Cortex of kidney (tissue), 1 donor: ENCODE results near the gene PKMYT1.

ENCODE experiments used
- DNase-seq: peaks from one replicate; lab custom pipeline; 2025; lab: John Stamatoyannopoulos, UW

PKMYT1 gene

DNA sequence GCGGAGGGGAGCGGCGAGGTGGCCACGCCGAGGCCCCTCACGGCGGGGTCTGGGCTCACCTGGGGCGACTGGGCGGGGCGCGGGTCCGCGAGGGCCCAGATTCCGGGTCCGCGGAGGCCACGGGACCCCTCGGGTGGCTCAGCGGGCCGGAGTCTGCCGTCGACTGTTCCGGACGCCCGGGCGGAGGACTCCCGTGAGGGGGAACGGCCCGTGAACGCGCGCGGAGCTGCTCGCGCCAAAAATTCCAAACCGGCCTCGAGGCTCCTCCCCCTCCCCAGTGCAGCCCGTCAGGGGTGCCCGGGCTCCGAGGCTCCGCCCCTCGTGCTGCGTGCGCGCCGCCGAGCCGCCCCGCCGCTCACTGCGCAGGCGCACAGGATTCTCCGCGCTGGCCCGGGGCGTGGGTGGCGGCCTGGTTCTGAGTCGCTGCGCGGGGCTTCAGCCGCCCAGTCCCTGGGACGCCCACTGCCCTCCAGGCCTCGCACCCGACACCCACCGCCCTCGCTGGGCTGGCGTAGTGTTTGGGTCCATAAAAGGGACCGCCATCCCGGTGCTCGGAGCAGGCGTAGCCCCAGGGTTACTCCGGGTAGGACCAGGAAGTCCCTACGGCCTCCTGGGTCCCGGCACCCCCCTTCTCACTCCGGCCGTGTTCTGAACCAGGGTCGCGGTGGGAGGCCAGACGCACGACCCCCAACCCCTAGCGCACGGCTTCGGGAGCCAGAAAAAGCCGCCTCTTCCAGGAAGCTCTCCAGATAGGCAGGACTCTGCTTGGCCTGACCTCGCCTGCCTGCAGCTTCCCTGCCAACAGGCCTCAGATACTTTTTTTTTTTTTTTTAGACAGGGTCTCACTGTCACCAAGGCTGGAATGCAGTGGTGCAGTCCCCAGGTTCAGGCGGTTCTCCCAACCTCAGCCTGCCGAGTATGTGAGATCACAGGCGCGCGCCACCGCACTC is at the start of gene PKMYT1:
PKMYT1 (minus strand) TSS at position 220 of the 950 bp plus-strand sequence. CDS start 789 bp downstream, outside the sequence.
- no peak for DNase-seq

DNA sequence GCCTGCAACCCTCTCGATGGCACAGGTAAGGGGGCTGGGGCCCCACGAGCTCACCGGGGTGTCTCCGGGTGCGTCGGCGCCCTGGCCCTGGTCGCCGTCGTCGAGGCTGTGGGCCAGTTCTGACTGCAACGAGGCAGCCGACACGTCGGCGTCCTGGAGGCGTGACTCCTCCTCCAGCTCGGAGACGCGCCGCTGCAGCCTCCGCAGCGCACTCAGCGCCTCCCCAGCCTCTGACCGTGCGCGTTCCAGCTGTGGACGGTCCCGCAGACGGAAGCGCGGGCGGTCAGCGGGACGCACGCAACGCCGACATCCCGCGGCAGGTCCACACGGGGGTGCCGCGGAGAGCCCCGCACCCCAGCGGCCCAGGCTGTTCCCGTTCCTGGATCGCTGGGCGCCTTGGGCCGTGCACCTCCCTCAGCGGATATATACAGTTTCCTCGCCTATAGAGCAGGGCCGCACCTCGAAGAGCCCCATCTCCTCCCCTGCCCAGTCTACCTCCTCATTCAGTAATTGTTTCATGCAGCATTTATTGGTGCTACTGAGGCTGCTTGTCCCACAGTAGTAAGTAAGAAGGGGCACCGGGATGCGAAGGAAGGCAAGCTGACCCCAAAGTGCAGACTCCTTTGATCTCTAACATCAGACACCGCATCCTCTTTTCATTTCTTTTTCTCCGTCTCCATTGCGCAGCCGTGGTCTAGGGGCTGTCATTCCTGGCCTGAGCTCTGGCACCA is 49.4 kb upstream of the PKMYT1 start:
- no peak for DNase-seq

DNA sequence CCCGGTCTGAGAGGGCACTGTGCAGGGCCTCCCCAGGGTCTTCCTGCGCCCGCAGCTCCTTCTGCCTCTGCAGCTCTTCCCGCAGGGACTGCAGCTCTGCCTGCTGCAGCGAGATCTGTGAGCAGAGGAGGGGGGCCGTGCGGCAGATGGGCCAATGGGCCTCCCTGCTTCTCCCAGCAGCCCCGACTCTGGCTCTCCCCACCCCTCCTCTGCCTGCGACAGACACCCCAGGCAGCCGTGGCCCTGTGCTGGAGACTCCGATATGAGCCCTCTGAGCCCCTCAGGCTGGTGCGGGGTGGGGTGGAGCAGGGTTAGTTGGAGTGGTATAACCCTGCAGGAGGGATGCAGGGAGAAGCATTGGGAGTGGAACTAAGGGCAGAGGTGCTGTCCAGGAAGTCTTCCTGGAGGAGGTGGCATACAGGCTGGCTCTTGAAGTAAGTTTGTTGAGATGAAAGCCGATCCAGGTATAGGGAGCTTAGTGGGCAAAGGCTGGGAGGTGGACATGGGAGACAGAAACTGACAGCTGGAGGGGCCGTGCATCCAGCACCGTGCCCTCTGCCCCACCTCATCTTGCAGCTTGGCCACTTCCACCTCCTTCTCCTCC is 48.6 kb upstream of the PKMYT1 start:
- no peak for DNase-seq

DNA sequence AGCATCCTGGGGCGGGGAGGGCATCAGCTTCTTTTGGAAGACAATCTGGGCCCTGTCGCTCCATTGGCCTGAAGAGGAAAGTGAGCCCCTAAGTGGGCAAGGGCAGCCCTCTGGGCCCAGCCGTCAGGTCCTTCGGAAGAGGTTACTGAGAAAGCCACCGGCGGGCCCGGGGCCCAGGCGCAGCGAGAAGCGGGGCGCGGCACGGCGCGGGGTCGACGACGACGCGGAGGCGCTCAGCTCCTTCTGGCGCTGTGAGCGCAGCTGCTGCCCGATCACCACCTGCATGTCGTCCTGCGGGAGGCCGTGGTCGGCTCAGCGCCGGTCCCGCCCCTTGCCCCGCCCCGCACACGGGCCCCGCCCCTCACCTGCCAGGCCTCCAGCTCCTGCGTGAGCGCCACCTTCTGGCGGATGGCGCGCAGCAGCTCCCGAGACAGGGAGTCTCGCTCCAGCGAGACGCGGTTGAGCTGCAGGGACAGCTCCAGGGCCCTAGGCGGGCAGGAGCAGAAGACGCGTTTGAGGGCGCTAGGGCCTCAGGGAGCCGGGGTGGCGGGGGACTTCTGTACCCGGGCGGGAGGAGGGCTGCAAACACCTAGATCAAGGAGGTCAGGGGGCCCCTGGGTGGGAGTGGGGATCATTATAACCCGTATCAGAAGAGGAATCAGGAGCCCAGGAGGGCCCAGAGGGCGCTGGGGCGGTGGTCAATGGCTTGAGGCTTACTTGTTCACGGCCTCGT is 47.9 kb upstream of the PKMYT1 start:
- DNase-seq = no peak

DNA sequence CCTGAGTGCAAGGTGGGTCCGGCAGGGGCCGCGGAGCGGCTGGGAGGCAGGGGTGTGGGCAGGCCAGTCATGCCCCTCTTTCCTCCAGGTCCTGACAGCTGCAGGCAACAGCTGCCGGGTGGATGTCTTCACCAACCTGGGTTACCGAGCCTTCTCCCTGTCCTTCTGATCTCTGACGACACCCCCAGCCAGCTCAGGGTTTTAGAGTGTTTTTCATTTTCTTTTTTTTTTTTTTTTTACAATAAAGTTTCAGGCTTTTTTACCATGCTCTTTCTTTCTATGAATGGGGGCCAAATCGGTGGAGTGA is 47.2 kb upstream of the PKMYT1 start:
- no peak for DNase-seq

DNA sequence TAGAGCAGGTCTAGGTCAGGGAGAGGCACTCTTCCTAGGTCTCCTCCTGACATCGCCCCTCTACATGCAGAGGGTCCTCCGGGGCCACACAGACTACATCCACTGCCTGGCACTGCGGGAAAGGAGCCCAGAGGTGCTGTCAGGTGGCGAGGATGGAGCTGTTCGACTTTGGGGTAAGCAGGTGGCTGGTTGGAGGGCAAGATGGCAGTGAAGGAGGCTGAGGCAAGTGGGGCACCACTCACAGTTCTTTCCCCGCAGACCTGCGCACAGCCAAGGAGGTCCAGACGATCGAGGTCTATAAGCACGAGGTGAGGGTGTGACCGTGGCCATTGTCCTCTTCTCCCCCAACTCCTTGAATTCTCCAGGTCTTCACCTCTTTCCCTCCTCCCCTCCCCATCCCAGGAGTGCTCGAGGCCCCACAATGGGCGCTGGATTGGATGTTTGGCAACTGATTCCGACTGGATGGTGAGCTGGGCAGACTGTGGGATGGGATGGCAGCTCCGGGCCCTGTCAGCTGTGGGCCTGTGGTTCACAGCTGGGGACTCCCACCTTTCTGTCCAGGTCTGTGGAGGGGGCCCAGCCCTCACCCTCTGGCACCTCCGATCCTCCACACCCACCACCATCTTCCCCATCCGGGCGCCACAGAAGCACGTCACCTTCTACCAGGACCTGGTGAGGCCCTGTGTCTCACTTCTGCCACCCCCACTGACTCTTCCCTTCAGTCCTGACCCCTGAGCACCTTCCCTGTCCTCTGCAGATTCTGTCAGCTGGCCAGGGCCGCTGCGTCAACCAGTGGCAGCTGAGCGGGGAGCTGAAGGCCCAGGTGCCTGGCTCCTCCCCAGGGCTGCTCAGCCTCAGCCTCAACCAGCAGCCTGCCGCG is 46.6 kb upstream of the PKMYT1 start:
- DNase-seq = no peak

DNA sequence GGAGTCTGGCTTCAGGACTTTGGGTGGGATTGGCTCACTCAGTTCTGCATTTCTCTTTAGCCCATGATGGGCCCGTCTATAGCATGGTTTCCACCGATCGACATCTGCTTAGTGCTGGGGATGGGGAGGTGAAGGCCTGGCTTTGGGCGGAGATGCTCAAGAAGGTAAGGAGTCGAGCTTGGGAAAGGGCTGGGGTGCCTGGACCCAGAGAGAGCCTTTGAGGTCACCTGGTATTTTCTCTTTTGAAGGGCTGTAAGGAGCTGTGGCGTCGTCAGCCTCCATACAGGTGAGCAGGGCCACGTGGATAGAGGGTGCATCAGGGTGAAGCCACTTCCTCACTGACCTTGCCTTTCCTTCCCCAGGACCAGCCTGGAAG is 45.7 kb upstream of the PKMYT1 start:
- no peak for DNase-seq

DNA sequence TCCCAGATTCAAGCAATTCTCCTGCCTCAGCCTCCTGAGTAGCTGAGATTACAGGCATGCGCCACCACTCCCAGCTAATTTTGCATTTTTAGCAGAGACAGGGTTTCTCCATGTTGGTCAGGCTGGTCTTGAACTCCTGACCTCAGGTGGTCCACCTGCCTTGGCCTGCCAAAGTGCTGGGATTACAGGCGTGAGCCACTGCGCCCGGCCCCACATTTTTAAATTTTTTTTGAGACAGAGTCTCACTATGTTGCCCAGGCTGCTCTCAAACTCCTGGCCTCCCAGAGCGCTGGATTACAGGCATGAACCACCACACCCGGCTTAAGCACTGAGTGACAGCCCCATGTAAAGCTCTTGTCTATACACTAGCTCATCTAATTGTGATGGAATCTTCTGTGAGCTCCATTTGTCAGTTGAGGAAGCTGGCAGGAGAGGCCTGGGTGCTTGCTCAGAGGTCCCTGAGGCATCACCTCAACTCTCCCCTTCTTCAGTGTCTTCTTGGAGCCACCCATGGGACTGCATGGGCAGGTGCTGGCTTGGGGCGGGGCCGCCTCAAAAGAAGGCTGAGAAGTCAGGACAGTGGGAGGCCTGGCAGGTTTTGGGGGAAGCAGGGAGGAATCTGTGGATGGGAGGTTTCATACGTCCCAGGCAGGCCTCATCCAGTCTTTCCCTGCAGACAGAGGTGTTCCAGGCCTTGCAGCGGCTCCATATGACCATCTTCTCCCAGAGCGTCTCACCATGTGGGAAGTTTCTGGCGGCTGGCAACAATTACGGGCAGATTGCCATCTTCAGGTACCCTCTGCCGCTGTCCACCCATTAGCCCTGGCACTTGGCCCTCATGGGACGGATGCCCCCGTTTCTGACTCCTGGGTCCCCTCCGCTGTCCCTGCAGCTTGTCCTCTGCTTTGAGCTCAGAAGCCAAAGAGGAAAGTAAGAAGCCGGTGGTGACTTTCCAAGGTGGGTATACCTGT is 45.1 kb upstream of the PKMYT1 start:
- DNase-seq = no peak

DNA sequence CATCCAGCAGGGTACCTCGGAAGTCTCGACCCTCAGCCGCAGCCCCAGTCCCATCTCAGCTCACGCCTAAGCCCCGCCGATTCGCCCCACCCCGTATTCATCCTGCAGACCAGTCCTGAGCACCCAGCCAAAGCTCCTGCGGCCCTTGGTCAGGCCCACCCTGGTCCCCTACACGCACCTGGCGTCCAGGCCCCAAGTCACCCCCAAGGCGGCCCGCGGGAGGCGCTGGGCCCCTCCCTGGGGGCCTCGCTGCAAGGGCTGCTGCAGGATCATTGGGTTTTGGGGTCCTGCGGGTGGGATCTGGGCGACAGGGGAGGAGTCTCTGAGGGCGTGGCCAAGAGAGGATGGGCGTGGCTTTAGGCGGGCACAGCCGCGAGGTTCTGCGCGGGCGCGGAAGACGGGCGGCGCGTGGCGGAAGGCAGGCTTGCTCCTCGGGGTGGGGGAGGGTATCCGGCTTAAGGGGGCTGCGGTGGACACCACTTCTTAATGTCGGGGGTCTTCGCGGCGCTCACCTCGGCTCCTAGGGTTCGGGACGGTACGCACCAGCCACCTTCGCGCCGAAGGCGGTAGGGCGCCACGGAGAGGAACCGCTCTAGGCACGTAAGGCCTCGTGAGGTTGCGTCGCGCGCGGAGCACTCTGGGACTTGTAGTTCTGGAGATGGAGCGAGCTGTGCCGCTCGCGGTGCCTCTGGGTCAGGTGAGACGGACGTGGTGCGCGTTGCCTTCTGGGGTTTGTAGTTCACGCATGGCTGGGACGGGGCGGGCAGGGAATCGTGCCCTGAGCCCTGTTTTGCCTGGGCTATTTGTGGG is 43.6 kb upstream of the PKMYT1 start, which contains the start of the genes HCFC1R1 and THOC6:
HCFC1R1 (minus strand) TSS at position 274 of the 810 bp plus-strand sequence; CDS start at position 273, 1 bp downstream.
THOC6 (plus strand) TSS at position 367 of the 810 bp plus-strand sequence; CDS start at position 659, 292 bp downstream.
- DNase-seq = peak; percentile 61

DNA sequence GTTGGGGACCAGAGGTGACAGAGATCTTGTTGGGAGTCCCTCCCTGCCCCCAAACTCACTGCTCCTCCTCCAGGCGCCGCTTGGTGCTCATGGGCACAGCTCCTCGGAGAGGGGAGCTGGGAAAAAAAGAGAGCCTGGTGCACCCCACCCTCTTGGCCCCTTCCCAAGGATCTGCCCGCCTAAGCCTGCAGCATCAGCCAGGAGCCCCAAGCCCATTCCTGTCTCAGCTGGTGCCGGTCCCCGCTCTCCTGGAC is 43.1 kb upstream of the PKMYT1 start:
- no peak for DNase-seq

DNA sequence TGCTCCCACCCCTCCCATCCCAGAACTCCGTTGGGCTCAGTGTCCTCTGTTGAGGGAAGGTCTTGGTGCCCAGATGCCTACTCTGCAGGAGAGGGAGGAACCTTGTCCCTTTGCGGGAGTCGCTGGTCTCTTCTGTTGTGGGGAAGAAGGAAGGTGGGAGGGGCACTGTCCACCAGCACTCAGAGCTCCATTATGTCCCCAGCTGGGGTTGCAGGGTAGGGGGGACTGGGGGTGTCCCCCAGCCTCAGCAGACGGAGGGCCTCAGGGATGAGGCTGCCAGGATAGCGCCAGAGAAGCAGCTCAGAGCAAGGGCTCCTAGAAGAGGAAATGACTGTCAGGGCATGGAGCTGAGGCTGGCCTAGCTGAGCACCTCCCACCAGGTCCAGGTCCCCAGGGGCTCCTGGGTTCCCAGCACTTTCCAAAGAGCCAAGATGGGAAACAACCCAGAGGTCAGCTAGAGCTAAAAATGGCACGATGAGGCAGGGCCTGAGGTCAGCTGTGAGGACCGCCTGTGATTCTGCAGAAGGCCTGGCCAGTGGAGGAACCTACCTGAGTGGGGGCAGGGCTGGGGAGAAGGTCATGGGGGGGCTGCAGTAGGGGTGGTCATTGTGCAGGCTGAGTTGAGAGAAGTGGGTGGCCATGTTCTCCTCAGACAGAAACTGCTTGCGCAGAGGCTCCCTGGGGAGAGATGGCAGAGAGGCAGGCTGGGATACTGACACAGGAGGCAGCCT is 42.6 kb upstream of the PKMYT1 start:
- no peak for DNase-seq

DNA sequence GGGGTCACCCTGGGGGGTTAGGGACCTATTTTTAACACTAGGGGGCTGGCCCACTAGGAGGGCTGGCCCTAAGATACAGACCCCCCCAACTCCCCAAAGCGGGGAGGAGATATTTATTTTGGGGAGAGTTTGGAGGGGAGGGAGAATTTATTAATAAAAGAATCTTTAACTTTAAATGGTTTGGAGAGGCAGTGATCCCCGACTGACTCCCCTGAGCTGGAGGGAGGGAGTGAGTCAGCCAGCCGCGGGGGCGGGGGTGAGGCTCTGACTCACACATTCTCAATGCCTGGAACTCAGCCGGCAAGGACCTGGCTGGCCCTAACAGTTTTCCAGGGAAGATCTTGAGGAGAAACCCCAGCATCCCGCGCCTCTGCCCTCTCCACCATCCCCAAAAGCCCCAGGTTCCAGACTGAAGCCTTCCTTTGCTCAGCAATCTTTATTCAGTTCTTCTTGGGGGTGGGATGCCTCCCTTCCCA is 42.0 kb upstream of the PKMYT1 start:
- DNase-seq = no peak

DNA sequence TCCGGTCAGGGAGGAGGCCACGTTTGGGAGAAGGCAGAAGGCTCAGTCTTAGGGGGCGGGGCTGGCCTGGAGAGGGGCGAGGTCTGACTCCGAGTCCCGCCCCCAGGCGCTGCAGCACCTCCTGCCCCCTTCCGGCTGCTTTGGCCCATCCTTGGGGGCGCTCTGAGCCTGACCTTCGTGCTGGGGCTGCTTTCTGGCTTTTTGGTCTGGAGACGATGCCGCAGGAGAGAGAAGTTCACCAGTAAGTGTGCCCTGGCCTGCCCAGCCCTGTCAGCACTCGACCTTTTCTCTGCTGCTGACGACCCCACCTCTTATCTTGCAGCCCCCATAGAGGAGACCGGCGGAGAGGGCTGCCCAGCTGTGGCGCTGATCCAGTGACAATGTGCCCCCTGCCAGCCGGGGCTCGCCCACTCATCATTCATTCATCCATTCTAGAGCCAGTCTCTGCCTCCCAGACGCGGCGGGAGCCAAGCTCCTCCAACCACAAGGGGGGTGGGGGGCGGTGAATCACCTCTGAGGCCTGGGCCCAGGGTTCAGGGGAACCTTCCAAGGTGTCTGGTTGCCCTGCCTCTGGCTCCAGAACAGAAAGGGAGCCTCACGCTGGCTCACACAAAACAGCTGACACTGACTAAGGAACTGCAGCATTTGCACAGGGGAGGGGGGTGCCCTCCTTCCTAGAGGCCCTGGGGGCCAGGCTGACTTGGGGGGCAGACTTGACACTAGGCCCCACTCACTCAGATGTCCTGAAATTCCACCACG is 41.4 kb upstream of the PKMYT1 start:
- no peak for DNase-seq

DNA sequence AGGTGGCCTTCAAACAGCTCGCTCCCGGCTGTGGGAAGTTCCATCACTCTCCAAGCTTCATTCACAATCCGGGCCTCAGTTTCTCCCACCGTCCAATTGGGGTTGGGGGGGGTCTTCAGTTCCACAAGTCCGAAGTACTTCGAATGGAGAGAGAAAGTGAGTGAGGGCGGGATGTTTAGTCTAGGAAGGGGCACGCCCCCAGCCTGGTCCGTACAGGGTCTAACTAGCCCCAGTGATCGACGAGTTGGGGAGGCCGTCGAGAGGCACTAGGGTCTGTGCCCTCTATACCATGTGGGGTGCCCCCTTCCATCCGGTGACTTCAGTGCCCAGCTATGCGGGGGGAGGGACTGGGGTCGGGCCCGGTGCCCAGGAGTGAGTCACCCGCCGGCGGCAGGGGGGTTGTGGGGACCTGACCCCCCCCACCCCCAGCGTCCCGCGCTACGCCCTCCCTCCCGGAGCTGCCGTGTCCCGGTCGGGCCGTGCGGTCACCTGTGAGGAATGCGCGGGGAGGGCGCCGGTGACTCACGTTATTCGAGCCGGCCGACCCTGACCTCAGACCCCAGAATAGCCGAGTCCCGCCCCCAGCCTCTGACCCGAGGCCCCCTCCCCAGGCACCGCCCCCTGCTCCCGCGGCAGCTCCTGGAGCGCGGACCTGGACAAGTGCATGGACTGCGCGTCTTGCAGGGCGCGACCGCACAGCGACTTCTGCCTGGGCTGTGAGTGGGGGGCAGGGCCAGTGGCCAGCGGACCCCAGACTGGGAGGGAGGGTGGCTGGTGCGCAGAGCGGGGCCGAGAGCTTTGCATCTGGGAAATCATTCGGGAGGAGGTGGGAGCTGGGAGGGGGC is 40.6 kb upstream of the PKMYT1 start:
- no peak for DNase-seq

DNA sequence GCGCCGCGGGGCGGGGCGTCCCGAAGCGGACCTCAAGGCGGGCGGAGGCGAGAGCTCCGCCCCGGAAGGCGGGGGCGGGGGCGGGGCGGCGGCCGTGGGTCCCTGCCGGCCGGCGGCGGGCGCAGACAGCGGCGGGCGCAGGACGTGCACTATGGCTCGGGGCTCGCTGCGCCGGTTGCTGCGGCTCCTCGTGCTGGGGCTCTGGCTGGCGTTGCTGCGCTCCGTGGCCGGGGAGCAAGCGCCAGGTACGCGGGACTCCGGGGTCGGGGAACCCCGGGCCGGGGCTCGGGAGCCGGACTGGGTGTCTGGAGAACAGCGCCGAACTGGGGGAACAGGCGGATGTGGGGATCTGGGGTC is 40.0 kb upstream of the PKMYT1 start, which contains the start of gene TNFRSF12A:
TNFRSF12A (plus strand) TSS at position 122 of the 357 bp plus-strand sequence; CDS start at position 152, 30 bp downstream.
- no peak for DNase-seq

DNA sequence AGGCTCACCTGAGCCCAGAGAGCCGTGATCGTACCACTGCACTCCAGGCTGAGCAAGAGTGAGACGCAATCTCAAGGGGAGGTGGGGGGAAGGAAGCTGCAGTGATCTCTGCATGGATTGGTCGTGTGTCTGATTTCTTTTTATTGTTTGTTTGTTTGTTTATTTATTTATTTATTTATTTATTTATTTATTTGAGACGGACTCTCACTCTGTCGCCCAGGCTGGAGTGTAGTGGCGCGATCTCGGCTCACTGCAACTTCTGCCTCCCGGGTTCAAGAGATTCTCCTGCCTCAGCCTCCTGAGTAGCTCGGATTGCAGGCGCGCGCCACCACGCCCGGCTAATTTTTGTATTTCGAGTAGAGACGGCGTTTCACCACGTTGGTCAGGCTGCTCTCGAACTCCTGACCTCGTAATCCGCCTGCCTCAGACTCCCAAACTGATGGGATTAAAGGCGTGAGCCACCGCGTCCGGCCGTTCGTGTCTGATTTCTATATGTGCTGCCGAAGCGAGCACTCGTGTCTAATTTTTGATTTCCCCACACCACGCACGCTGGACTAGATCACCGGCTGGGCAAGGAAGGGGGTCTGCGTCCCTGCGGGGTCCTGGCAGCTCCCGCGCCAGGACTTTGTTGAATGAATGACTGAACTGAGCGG is 39.5 kb upstream of the PKMYT1 start:
- DNase-seq = no peak
